Head of caudate nucleus (tissue), 42 donors: ENCODE measurements around the gene RHBDF2.
"Not testable (repeated sequence)": the region's sequence is repeated elsewhere in the genome, so short reads cannot be mapped to it uniquely, and the experiment has no call there.

Experiments
- DNase-seq, 42 donors: peaks; one replicate each; pipeline versions ENCODE4 v3.0.0 to v3.0.0-alpha.2; 2020 to 2021; ENCODE audit warnings: mixed read lengths in 7 of 42
- intact Hi-C: fragments of 100-400 bp; cut with DNase I; formaldehyde crosslinking; loops from one replicate; pipeline ENCODE4 v1.15.0; 2022

The RHBDF2 gene

GRCh38 chr17:76511668-76512365, 10.6 kb upstream of the RHBDF2 start:
- intact Hi-C loops, result no loop called here

GRCh38 chr17:76510831-76511244, 9.6 kb upstream of the RHBDF2 start:
- intact Hi-C loops, result no loop called here
- no peak for DNase-seq

More at GRCh38 chr17:76511668-76512365, 10.6 kb upstream of the RHBDF2 start:
- DNase-seq, result no peak

DNA sequence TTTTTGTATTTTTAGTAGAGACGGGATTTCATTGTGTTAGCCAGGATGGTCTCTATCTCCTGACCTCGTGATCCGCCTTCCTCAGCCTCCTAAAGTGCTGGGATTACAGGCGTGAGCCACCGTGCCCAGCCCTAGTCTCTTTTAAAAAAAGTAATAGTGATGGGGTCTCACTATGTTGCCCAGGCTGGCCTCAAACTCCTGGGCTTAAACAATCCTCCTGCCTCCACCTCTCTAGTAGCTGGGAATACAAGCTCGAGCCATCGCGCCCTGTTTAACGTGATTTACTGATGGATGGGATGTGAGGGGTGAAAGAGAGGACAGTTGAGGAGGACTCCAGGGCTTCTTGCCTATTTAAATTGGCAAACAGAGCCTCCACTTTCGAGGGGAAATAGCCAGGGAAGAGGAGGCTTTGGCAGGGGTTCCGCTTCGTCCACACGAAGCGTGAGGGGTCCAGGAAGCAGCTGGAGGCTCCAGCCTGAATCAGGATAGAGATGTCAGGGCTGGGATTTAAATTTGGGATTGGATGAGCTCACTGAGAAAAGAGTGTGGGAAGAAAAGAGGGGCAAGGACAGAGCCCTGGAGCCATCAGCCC, 7.3 kb upstream of the RHBDF2 start:
- DNase-seq, result not testable (repeated sequence)
- intact Hi-C loops, result loop anchor here (10.0 kb wide), 1 partner anchor 104 kb away; no protein-coding TSS in a partner anchor

- intact Hi-C loops, result loop anchor here (2.0 to 10.0 kb wide), 2 partner anchors 40 to 102 kb away; partner anchors contain the start of gene AANAT
- DNase-seq, result peak; percentile 60 to 95 (median 88)
Measured at GRCh38 chr17:76506408-76507345, 5.5 kb upstream of the RHBDF2 start.

- intact Hi-C loops, result loop anchor here (10.0 kb wide), 1 partner anchor 99 kb away; no protein-coding TSS in a partner anchor
- no peak for DNase-seq
Measured at GRCh38 chr17:76504117-76504516, 2.9 kb upstream of the RHBDF2 start.

DNA sequence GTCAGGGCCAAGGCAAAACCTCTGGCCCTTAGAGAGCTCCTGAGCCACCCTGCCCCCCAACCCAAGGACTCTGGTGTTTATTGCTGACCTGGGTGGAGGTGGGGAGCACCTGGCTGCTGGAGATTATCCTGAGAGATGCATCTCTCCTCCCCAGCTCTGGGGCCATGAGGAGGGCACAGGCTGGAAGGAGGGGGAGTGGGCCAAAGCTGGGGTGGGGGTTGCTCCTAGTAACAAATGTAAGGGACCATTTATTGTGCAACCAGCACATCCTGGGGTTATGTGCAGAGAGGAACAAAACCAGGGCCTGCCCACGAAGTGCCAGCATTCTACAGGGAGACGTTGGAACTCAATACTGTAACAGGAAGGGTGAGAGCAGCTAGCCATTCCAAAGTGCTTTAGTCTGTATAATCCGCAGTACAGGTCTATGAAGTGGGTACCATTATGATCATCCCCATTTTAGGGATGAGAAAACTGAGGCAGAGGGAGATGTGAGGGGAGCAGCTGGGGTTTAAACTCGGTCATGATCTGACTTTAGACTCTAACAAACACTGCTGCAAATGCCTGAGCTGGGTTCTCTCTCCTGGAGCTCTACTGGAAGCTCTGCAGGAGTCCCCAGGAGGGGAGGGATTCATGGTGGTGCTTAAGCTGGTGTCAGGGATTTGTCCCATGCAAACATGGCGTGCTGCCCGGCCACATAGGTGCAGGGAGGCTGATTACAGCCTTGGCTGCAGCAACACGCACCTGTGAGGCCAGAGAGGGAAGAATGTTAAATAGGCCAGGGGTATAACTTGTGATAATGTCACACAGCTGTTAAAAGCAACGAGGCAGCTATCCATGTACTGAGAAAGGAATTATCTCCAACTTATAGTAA, 1.4 kb upstream of the RHBDF2 start:
- no peak for DNase-seq
- intact Hi-C loops, result loop anchor here (10.0 kb wide), 1 partner anchor 98 kb away; no protein-coding TSS in a partner anchor

GRCh38 chr17:76501827-76502307, 644 bp upstream of the RHBDF2 start:
- intact Hi-C loops, result loop anchor here (10.0 kb wide), 1 partner anchor 97 kb away; no protein-coding TSS in a partner anchor
- DNase-seq, result no peak

DNA sequence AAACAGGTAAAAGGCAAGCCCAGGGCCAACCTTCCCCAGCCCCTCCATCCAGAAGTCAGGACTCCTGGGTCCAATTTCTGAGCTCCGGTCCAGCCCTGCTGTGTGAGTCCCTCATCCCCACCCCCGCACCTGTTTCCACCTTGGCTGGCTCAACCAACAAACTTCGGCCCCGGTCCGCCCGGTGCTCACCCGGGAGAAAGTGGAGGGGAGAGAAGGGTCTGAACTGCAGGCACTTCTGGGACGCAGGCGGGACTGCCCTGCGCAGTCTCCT, 541 bp downstream of the RHBDF2 start:
- intact Hi-C loops, result loop anchor here (10.0 kb wide), 1 partner anchor 96 kb away; no protein-coding TSS in a partner anchor
- no peak for DNase-seq

DNA sequence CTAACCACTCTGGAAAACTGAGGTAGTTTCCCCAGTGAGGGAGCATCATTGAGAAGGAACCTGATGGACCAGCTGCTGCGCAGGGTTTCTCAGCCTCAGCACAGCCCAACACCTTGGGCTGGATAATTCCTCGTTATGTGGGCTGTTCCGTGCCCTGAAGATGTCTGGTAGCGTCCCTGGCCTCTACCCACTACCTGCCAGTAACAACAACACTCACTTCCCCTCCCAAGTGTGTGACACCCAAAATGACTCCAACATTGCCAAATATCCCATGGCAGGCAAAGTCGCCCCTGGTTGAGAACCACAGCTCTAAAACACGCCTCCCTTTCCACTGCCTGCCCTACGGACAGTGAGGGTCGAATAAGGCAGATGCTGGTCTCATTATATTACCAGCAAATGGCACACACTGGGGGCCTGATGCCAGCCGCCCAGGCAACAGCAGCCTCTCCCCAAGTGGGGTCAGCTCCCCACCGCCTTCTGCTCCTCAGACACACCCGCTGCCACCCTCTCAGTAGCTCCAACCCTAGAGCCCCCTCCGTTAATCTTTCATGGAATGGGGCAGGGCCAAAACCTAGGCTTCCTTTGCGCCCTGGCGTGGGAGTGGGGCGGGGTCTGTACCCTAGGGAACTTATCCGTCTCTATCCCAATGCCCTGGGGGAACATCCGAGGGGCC, 1.0 kb downstream of the RHBDF2 start:
- no peak for DNase-seq
- intact Hi-C loops, result loop anchor here (10.0 kb wide), 1 partner anchor 95 kb away; no protein-coding TSS in a partner anchor

GRCh38 chr17:76499267-76499667, 2.0 kb downstream of the RHBDF2 start:
- intact Hi-C loops, result no loop called here
- no peak for DNase-seq

GRCh38 chr17:76498876-76499251, 2.4 kb downstream of the RHBDF2 start:
- intact Hi-C loops, result no loop called here
- no peak for DNase-seq

GRCh38 chr17:76497979-76498875, 3.0 kb downstream of the RHBDF2 start:
- intact Hi-C loops, result no loop called here
- DNase-seq, result peak in 41 of 42 donors; percentile 38 to 82 (median 63)

GRCh38 chr17:76497699-76497978, 3.6 kb downstream of the RHBDF2 start:
- intact Hi-C loops, result no loop called here

GRCh38 chr17:76496464-76496863, 4.8 kb downstream of the RHBDF2 start:
- DNase-seq, result no peak
- intact Hi-C loops, result no loop called here

More at GRCh38 chr17:76497699-76497978, 3.6 kb downstream of the RHBDF2 start:
- DNase-seq, result peak in 1 of 42 donors; percentile 14

GRCh38 chr17:76495663-76496400, 5.4 kb downstream of the RHBDF2 start:
- intact Hi-C loops, result no loop called here
- peak in 2 of 42 donors; percentile 6 to 67 for DNase-seq

- DNase-seq, result no peak
- intact Hi-C loops, result no loop called here
Measured at GRCh38 chr17:76493505-76494167, 7.6 kb downstream of the RHBDF2 start.
